CD4-positive, CD25-positive, alpha-beta regulatory T cell (primary cell): ENCODE data around the gene AIF1. TPM values are rescaled to one million over a fixed set of nuclear protein-coding genes. Genes with fewer than 3 reads are reported as not detected.

ENCODE experiments used
- ATAC-seq, 2 donors: fragments of 150-1000 bp; cut with Tn5 transposase; one replicate each; pipeline ENCODE4 v1.10.0; 2021; ENCODE audit warnings: low read depth in 2 of 2, moderate number of reproducible peaks in 2 of 2, moderate library complexity in 1 of 2
- DNase-seq, 3 donors: peaks; one replicate each; pipeline versions ENCODE4 v3.0.0 to v3.0.0-alpha.2; 2012 to 2022; ENCODE audit warnings: mixed read lengths in 1 of 3
- H3K27ac ChIP-seq: one replicate; pipeline ENCODE4 v1.7.0; 2013; ENCODE audit warnings: mild to moderate bottlenecking, low read length; ENCODE audit not compliant: insufficient read depth, poor library complexity, severe bottlenecking
- H3K27me3 ChIP-seq: one replicate; pipeline ENCODE4 v1.7.0; 2013; ENCODE audit warnings: low read length; ENCODE audit not compliant: control insufficient read depth, insufficient read depth
- H3K36me3 ChIP-seq: one replicate; pipeline ENCODE4 v1.7.0; 2013; ENCODE audit warnings: mild to moderate bottlenecking, low read length, moderate library complexity; ENCODE audit not compliant: control insufficient read depth, insufficient read depth
- H3K4me1 ChIP-seq: 2 replicates; pipeline ENCODE4 v1.7.0; 2013; ENCODE audit warnings: mild to moderate bottlenecking, low read length; ENCODE audit not compliant: insufficient read depth, control insufficient read depth, poor library complexity, severe bottlenecking
- H3K4me3 ChIP-seq: one replicate; pipeline ENCODE4 v1.7.0; 2013; ENCODE audit warnings: low read depth, mild to moderate bottlenecking, low read length, moderate library complexity
- H3K9me3 ChIP-seq, 2 experiments: 1 replicate in 1 of 2; 2 replicates in 1 of 2; pipeline ENCODE4 v1.7.0; 2013; ENCODE audit warnings: low read length in 2 of 2, mild to moderate bottlenecking in 1 of 2, moderate library complexity in 1 of 2; ENCODE audit not compliant: control insufficient read depth in 2 of 2
- H3K27ac Mint-ChIP-seq, 3 donors: one replicate each; pipeline ENCODE4 v1.8.0; 2020 to 2022; ENCODE audit warnings: mild to moderate bottlenecking in 3 of 3, mixed read lengths in 3 of 3, moderate library complexity in 2 of 3
- H3K27me3 Mint-ChIP-seq: one replicate; pipeline ENCODE4 v1.8.0; 2022; ENCODE audit warnings: mild to moderate bottlenecking, mixed read lengths
- H3K36me3 Mint-ChIP-seq: one replicate; pipeline ENCODE4 v1.8.0; 2020; ENCODE audit warnings: mixed read lengths
- H3K4me1 Mint-ChIP-seq, 4 donors: one replicate each; pipeline ENCODE4 v1.8.0; 2020 to 2022; ENCODE audit warnings: mixed read lengths in 4 of 4, mild to moderate bottlenecking in 1 of 4
- H3K4me3 Mint-ChIP-seq, 4 donors: one replicate each; pipeline ENCODE4 v1.8.0; 2020 to 2022; ENCODE audit warnings: mild to moderate bottlenecking in 4 of 4, mixed read lengths in 4 of 4, moderate library complexity in 3 of 4
- H3K9me3 Mint-ChIP-seq, 7 donors: one replicate each; pipeline ENCODE4 v1.8.0; 2020 to 2022; ENCODE audit warnings: mixed read lengths in 7 of 7, mild to moderate bottlenecking in 3 of 7, moderate library complexity in 2 of 7
- polyA plus RNA-seq, 4 donors: library from polyadenylated mRNA; unstranded; fragments of 300-500 nt; fragmentation: Illumina TruSeq; gene quantifications; one replicate each; pipeline ENCODE4 v1.2.3, GENCODE V29; 2021
- total RNA-seq: library from RNA; stranded (reverse); gene quantifications from one replicate; pipeline ENCODE4 v1.2.3, GENCODE V29; 2022

The AIF1 gene
- total and polyA plus RNA-seq, 5 donors from 2014 or later: 6.5 to 38.8 (median 14.7) TPM

- Histone ChIP-seq H3K27me3 (no peaks in the 10 kb centered on the region), H3K4me1 (no peaks in the 10 kb centered on the region), H3K4me3 (no peak overlapping the region), H3K36me3 (peaks cover 86% of the 10 kb centered on the region), H3K27ac (no peak overlapping the region), H3K9me3 (no peaks in the 10 kb centered on the region)
- Mint-ChIP-seq H3K27me3 (no peaks in the 10 kb centered on the region), H3K9me3 (peaks cover 0 to 1% (median 0%) of the 10 kb centered on the region in 7 donors), H3K36me3 (peaks cover 51% of the 10 kb centered on the region), H3K27ac (no peak overlapping the region), H3K4me1 (peaks cover 0 to 9% (median 7%) of the 10 kb centered on the region in 4 donors), H3K4me3 (no peak overlapping the region)
- DNase-seq: no peak
- ATAC-seq: no peak
Observed at GRCh38 chr6:31629014-31629413, 14.0 kb downstream of the AIF1 start.

GRCh38 chr6:31630177-31630934 lies 15.3 kb downstream of the AIF1 start:
- H3K9me3 ChIP-seq: no peaks in the 10 kb centered on the region
- H3K4me3 Mint-ChIP-seq: no peak overlapping the region
- no peak overlapping the region for H3K4me3 ChIP-seq
- peaks cover 0 to 9% (median 7%) of the 10 kb centered on the region in 4 donors for H3K4me1 Mint-ChIP-seq
- DNase-seq (no peak), ATAC-seq (no peak)
- peaks cover 0 to 1% (median 0%) of the 10 kb centered on the region in 7 donors for H3K9me3 Mint-ChIP-seq
- no peak overlapping the region for H3K27ac Mint-ChIP-seq
- H3K27me3 ChIP-seq: no peaks in the 10 kb centered on the region
- H3K27ac ChIP-seq: no peak overlapping the region
- H3K27me3 Mint-ChIP-seq: no peaks in the 10 kb centered on the region
- H3K4me1 ChIP-seq: no peaks in the 10 kb centered on the region
- H3K36me3 Mint-ChIP-seq: peaks cover 53% of the 10 kb centered on the region
- H3K36me3 ChIP-seq: peaks cover 86% of the 10 kb centered on the region

DNA sequence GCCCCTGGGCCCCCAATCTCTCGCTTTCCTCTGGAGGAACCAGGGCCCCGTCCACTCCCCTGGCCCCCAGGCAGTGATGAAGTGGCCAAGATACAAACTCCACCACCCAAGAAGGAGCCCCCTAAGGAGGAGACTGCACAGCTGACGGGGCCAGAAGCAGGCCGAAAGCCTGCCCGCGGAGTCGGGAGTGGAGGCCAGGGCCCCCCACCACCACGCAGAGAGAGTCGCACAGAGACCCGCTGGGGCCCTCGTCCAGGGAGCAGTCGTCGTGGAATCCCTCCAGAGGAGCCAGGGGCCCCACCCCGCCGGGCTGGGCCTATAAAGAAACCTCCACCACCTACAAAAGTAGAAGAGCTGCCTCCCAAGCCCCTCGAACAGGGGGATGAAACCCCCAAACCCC lies 16.2 kb downstream of the AIF1 start:
- peaks cover 0 to 1% (median 0%) of the 10 kb centered on the region in 7 donors for H3K9me3 Mint-ChIP-seq
- ATAC-seq (no peak), DNase-seq (no peak)
- H3K4me3 Mint-ChIP-seq: no peak overlapping the region
- Histone ChIP-seq H3K4me3 (no peak overlapping the region), H3K36me3 (peaks cover 86% of the 10 kb centered on the region), H3K9me3 (no peaks in the 10 kb centered on the region), H3K4me1 (no peaks in the 10 kb centered on the region), H3K27me3 (no peaks in the 10 kb centered on the region), H3K27ac (no peak overlapping the region)
- no peaks in the 10 kb centered on the region for H3K27me3 Mint-ChIP-seq
- H3K27ac Mint-ChIP-seq: peak overlapping the region in 1 of 3 donors; percentile 28
- peaks cover 52% of the 10 kb centered on the region for H3K36me3 Mint-ChIP-seq
- peaks cover 0 to 12% (median 4%) of the 10 kb centered on the region in 4 donors for H3K4me1 Mint-ChIP-seq

DNA sequence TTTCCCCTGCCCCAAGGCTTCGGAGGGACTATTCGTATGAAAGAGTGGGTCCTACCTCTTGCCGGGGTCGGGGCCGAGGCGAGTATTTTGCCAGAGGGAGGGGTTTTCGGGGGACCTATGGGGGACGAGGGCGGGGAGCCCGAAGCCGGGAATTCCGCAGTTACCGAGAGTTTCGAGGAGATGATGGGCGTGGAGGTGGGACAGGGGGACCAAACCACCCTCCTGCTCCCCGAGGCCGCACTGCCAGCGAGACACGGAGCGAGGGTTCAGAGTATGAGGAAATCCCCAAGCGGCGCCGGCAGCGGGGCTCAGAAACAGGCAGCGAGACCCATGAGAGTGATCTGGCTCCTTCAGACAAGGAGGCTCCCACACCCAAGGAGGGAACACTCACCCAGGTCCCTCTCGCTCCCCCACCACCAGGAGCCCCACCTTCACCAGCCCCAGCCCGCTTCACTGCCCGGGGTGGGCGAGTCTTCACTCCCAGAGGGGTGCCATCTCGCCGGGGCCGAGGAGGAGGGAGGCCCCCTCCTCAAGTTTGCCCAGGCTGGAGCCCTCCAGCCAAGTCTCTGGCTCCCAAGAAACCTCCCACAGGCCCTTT lies 16.7 kb downstream of the AIF1 start:
- H3K4me1 ChIP-seq: no peaks in the 10 kb centered on the region
- DNase-seq: no peak
- no peaks in the 10 kb centered on the region for H3K27me3 ChIP-seq
- H3K4me3 ChIP-seq: no peak overlapping the region
- H3K27ac Mint-ChIP-seq: peak overlapping the region in 1 of 3 donors; percentile 52
- H3K36me3 Mint-ChIP-seq: peaks cover 52% of the 10 kb centered on the region
- peaks cover 86% of the 10 kb centered on the region for H3K36me3 ChIP-seq
- H3K9me3 Mint-ChIP-seq: peaks cover 0 to 1% (median 0%) of the 10 kb centered on the region in 7 donors
- no peak for ATAC-seq
- no peak overlapping the region for H3K27ac ChIP-seq
- H3K9me3 ChIP-seq: no peaks in the 10 kb centered on the region
- H3K4me1 Mint-ChIP-seq: peaks cover 0 to 10% (median 2%) of the 10 kb centered on the region in 4 donors
- H3K4me3 Mint-ChIP-seq: no peak overlapping the region
- H3K27me3 Mint-ChIP-seq: no peaks in the 10 kb centered on the region

GRCh38 chr6:31632279-31632946 lies 17.4 kb downstream of the AIF1 start:
- Histone ChIP-seq H3K36me3 (peaks cover 85% of the 10 kb centered on the region), H3K9me3 (no peaks in the 10 kb centered on the region), H3K4me3 (no peak overlapping the region), H3K27me3 (no peaks in the 10 kb centered on the region), H3K27ac (no peak overlapping the region), H3K4me1 (no peaks in the 10 kb centered on the region)
- H3K4me3 Mint-ChIP-seq: no peak overlapping the region
- no peak for DNase-seq
- ATAC-seq: no peak
- peaks cover 46% of the 10 kb centered on the region for H3K36me3 Mint-ChIP-seq
- H3K9me3 Mint-ChIP-seq: peaks cover 0 to 1% (median 0%) of the 10 kb centered on the region in 7 donors
- no peak overlapping the region for H3K27ac Mint-ChIP-seq
- H3K27me3 Mint-ChIP-seq: no peaks in the 10 kb centered on the region
- H3K4me1 Mint-ChIP-seq: peaks cover 0 to 10% (median under 1%) of the 10 kb centered on the region in 4 donors

- Histone ChIP-seq H3K27me3 (no peaks in the 10 kb centered on the region), H3K27ac (no peak overlapping the region), H3K9me3 (no peaks in the 10 kb centered on the region), H3K4me1 (no peaks in the 10 kb centered on the region), H3K36me3 (peaks cover 81% of the 10 kb centered on the region), H3K4me3 (no peak overlapping the region)
- DNase-seq (no peak), ATAC-seq (no peak)
- no peaks in the 10 kb centered on the region for H3K27me3 Mint-ChIP-seq
- no peak overlapping the region for H3K27ac Mint-ChIP-seq
- H3K4me1 Mint-ChIP-seq: peaks cover 0 to 7% (median 0%) of the 10 kb centered on the region in 4 donors
- no peak overlapping the region for H3K4me3 Mint-ChIP-seq
- no peaks in the 10 kb centered on the region for H3K9me3 Mint-ChIP-seq
- H3K36me3 Mint-ChIP-seq: peaks cover 43% of the 10 kb centered on the region
Observed at GRCh38 chr6:31633447-31633846, 18.4 kb downstream of the AIF1 start.

DNA sequence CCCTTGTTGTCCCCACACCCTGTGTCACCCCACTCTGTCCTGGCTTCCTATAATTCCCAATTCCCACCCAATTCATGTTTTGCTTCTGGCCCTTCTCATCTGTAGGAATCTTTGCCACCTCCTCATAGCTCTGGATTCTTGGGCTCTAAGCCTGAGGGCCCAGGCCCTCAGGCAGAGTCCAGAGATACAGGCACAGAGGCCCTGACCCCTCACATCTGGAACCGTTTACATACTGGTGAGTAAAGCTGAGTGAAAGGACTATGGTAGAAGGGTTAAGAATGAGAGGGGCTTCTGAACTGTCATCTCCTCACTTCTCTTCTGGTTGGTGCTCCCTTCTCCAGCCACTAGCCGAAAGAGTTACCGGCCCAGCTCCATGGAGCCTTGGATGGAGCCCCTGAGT lies 19.1 kb downstream of the AIF1 start:
- no peak for ATAC-seq
- Histone ChIP-seq H3K36me3 (peaks cover 79% of the 10 kb centered on the region), H3K4me3 (no peak overlapping the region), H3K27ac (no peak overlapping the region), H3K4me1 (no peaks in the 10 kb centered on the region), H3K9me3 (no peaks in the 10 kb centered on the region), H3K27me3 (no peaks in the 10 kb centered on the region)
- peaks cover 0 to 7% (median 0%) of the 10 kb centered on the region in 4 donors for H3K4me1 Mint-ChIP-seq
- no peak overlapping the region for H3K4me3 Mint-ChIP-seq
- no peak for DNase-seq
- peaks cover 46% of the 10 kb centered on the region for H3K36me3 Mint-ChIP-seq
- no peaks in the 10 kb centered on the region for H3K27me3 Mint-ChIP-seq
- H3K9me3 Mint-ChIP-seq: no peaks in the 10 kb centered on the region
- H3K27ac Mint-ChIP-seq: no peak overlapping the region
